K562 treated with DMSO at 1 percent for 12 hours (cell line): Measurements from ENCODE around the gene ACP1. TPM values are rescaled to one million over a fixed set of nuclear protein-coding genes. Genes with fewer than 3 reads are reported as not detected.

Experiments used
- total RNA-seq: library from RNA; unstranded; fragments of 300-600 nt; gene quantifications from 2 replicates; pipeline ENCODE4 v1.2.3, GENCODE V29; 2022; ENCODE audit not compliant: insufficient read depth

The ACP1 gene
- 77.5 and 123 TPM in 2 replicates for total RNA-seq

DNA sequence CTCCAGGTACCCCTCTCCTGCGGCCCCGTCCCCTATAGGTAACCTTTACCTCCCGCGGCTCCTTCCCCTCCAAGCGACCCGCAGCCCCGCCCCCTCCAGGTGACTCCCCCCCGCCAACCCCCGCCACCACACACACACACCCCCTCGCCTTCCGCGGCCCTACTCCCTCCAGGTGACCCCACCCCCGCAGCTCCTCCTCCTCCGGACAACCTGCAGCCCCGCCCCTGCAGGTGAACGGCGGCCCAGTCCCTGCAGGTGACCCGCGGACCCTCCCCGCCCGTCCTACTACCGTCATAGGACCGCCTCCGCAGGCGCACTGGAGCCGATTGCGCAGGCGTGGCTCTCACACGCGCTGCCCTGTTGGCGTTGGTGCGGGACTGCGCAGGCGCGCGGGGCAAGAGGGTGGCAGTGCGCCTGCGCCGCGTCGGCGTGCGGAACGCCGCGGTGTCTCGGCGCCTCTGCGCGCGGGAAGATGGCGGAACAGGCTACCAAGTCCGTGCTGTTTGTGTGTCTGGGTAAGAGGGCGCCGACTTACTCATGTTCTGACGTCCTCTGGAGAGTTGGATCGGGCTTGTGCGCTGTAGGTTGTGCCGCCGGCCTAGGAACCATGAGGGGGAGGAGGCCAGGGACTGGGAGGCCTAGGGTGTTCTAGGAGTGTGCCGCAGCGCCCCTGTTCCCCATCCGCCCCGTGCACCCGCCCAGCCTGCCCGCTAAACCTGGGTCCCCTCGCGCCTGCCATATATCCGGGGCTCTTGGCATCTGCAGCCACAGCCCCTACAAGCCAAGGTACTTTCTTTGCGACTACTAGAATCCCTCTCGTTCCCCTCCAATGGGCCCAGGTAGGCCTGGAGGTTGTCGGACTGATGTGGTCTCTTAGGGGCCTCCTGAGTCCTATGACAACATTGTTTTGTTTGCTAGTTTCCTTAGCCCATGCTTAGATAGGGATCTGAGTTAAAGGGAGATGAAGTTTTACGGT, at the start of gene ACP1:
ACP1 (plus strand) TSS at position 455 of the 976 bp plus-strand sequence; CDS start at position 473, 18 bp downstream.

DNA sequence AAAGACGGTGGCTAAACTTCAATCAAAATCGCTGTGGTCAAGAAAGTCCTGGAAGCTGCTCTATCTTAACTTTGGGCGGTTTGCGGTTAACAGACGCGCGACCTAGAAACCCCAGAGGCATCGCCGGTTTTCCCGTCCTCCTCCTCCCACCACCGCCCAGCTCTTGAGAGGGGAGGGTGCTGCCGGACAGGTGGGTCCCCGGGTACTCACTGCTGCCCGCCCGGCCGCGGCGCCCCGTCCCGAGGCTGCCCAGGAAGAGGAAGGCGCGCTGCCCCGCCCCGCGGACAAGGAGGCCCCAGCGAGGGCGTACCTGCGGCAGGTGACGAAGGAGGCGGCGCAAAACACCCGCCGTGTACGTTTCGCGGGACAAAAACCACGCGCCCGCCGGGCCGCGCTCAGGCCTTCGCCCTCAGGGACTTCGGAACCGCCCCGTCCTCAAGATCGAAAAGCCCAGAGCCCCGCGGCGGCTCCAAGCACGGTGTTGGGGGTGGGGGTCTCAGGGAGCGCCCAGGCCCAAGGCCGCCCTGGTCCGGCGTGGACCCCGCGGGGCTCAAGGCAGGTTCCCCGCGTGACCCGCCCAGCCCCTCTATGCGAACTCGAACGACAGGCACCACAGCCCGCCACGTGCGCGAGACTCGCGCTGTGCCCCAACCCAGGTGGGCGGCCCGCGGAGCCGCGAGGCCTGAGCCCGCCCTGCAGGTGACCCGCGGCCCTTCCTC, 814 bp upstream of the ACP1 start, which contains the start of gene SH3YL1:
SH3YL1 (minus strand) TSS at position 259 of the 719 bp plus-strand sequence; CDS start at position 211, 48 bp downstream.

DNA sequence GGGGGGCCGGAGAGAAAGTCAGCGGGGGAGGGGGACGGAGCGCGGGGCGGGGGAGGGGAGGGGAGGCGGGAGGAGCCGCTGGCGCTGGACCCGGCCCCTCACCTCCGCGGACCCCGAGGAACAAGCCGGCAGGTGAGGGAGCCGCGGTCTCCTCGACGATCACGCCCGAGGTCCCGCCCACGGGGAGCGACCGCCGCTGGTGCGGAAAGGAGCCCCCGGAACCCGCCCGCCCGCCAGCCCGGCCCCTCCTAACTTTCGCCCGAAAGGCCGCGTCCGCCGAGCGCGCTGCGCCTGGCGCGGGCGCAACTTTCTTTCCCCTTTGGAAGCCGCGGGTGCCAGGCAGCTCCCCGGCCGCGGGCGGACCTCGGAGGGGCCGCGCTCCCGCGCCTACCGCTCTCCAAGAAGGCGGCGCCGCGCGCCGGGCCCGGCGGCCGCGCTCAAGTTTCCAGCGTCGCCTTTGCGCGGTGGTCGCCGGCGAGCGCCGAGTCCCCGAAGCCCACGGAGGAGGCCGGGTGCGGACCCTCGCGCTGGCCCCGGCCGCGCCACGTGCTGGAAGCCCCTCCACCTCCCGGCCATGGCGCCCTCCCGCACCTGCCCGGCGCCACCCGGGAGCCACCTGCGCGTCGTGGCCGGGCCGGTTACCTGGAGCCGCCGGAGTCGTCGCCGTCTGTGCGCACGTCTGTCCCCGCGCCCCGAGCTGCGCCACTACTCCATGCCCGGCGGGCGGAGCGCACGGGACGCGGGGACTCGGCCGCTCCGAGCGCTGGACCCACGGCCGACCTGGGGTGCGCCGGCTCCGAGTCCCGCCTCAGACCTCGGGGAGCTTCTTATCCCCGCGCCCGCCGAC, 23.4 kb downstream of the ACP1 start, which contains the start of gene ALKAL2:
ALKAL2 (minus strand) TSS at position 181 of the 847 bp plus-strand sequence. CDS start 256 bp downstream, outside the sequence.

Other genes with a start within 250 kb of the ACP1 start
- gene FAM110C, start 218.4 kb upstream of the ACP1 start, total RNA-seq, result not detected in 2 replicates
- gene SH3YL1, start 915 bp upstream of the ACP1 start, total RNA-seq, result 1.5 and 2.7 TPM in 2 replicates
- not detected in 2 replicates for gene ALKAL2, start 23.1 kb downstream of the ACP1 start, total RNA-seq